Cortex of kidney (tissue), 1 donor: ENCODE measurements around the gene WDR72.
"Not testable (repeated sequence)": the region's sequence is repeated elsewhere in the genome, so short reads cannot be mapped to it uniquely, and the experiment has no call there.

Experiments
- DNase-seq: peaks from one replicate; lab custom pipeline; 2025; lab: John Stamatoyannopoulos, UW

Gene WDR72

GRCh38 chr15:53709821-53710220 lies 49.6 kb downstream of the WDR72 start:
- no peak for DNase-seq

DNA sequence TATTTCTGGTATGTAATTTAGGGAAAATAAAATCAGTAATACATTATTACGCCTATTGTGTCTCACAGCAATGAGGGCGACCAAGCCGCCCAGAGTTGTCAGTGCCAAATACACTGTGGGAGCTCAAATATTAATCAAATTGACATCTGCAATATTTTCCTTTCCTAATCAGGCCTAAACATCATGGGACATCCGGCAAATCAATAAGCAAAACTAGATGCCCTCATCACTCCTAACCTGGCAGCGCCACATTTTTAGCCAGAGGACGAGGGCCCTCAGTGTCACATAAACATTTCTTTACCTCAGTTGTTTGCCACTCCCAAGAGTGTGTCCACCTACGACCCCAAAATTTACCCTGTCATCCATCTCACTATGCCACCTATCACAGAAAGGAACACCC lies 64.1 kb downstream of the WDR72 start:
- no peak for DNase-seq

GRCh38 chr15:53694476-53694874 lies 65.0 kb downstream of the WDR72 start:
- DNase-seq = no peak

GRCh38 chr15:53693729-53694475 lies 65.6 kb downstream of the WDR72 start:
- DNase-seq = no peak

GRCh38 chr15:53684162-53684561 lies 75.3 kb downstream of the WDR72 start:
- DNase-seq = not testable (repeated sequence)

DNA sequence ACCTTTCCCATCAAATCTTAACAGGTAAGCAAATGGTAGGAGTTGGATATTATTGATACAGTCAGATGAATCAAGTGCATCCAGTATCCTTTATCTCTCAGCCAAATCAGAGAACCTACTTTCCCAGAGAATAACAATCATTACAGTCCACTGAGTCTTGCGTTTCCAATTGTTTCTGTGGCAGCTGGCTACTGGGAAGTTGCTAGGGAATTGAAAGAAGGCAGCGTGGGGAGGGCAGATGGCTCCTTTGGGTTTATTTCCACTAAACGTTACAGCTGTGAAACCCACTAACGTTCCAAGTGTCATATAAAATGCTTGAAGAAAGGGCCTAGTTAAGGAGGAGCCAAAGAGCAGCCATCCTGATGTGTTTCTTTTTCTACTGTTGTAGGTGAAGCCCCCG lies 78.4 kb downstream of the WDR72 start:
- DNase-seq = no peak

GRCh38 chr15:53675832-53676231 lies 83.6 kb downstream of the WDR72 start:
- DNase-seq = no peak

DNA sequence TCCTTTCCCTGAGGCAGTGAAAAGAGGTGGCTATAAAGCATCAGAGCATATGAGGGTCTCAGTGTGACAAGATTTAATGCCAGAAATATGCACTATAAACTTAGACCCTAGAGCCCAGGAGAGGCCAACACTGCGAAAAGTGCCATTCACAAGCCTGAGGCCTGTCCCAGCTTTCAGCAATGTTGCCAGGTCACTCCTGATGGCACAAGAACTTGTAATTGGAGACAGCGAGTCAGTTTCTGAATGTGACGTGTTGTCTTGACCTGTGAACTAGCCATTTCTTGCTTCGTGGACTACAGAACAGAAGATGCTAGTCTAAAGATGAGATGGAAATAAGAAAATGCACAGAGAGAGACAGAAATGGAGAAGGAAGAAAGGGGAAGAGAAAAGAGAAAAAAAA lies 87.9 kb downstream of the WDR72 start:
- no peak for DNase-seq

- DNase-seq = no peak
Measured at GRCh38 chr15:53670701-53671100, 88.8 kb downstream of the WDR72 start.

- no peak for DNase-seq
Measured at GRCh38 chr15:53665930-53666329, 93.5 kb downstream of the WDR72 start.

DNA sequence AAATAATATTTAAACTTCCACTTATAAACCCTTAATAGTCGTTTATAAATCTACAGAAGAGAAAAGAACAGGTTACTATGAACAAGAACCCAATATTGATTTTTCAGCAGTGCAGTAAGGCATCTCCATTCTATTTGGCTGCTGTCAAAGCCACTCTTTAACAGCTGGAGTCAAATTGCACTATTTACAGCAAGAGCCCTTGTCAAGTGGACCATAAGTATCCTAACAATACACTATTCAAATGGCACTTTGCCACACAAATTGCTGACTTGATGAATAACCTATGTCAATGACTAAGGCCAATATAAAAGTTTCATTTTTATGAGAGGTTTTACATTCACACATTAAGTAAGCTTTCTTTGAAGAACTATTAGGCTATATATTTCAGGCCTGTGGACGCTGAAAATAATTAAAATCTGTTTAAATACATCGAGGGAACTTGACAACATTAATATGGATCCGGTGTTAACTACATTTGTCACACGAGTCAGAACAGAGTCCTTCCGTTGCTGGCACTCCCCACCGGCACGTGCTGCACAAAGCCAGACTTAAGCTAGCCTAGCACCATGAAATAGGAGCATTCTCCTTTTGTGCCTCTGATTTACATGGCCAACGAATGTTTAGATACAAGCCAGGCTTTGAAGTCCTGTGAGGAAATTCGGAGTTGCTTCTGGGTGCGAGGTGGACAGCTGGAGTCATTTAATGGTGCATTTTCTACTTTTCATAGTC lies 100.5 kb downstream of the WDR72 start:
- no peak for DNase-seq

GRCh38 chr15:53658255-53658654 lies 101.2 kb downstream of the WDR72 start:
- no peak for DNase-seq

GRCh38 chr15:53648934-53649333 lies 110.5 kb downstream of the WDR72 start:
- DNase-seq = no peak

GRCh38 chr15:53644660-53645059 lies 114.8 kb downstream of the WDR72 start:
- no peak for DNase-seq

GRCh38 chr15:53634517-53635106 lies 124.9 kb downstream of the WDR72 start:
- no peak for DNase-seq

- no peak for DNase-seq
Measured at GRCh38 chr15:53627279-53627678, 132.2 kb downstream of the WDR72 start.

DNA sequence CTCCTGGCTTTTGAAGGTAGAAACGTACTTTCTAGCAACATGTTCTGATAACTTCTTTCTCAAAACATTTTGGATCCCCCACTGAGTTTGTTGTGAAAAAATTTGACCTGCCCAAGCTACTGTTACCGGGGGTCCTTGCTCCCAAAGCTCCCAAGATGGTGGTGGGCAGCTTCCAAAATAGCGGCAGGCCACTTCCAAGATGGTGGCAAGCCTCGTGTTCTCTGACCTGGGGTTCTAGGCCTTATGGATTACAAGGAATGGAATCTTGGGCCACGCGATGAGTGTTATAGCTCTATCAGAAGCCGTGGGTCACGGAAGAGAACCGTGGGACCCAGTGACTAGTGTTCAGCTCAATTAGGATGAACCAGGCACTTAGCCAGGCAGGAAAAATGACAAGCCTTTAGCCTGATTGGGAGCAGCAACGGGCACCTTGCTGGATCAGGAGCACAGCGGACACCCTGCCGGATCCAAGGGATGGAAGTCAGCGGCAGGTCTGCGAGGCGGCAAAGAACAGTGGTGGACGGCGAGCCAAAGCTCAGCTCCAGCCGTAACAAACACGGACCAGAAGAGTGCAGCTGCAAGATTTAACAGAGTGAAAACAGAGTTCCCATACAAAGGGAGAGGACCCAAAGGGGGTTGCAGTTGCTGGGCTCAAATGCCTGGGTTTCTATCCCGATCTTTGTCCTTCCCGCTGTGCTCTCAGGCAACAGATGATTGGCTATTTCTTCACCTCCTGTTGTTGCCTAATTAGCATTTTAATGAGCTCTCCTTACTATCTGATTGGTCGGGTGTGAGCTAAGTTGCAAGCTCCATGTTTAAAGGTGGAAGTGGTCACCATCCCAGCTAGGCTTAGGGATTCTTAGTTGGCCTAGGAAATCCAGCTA lies 133.3 kb downstream of the WDR72 start:
- no peak for DNase-seq

DNA sequence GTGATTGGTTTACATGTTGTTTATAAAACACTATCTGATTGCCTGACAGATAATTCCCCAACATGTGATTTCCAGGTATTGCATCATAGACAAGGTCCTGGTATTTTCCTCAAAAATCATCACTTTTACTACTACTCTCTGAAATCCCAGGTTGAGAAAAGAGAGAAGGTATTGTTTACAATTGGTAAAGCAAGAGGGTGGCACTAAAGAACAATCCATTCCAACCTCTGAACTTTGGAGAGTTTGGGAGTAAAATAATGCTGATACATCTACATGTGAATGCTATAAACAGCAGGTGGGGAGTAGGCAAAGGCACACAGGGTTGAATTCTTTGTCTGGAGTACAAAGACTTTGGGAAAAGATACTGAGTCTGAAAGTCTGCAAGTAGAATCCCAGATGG lies 134.2 kb downstream of the WDR72 start:
- DNase-seq = no peak

DNA sequence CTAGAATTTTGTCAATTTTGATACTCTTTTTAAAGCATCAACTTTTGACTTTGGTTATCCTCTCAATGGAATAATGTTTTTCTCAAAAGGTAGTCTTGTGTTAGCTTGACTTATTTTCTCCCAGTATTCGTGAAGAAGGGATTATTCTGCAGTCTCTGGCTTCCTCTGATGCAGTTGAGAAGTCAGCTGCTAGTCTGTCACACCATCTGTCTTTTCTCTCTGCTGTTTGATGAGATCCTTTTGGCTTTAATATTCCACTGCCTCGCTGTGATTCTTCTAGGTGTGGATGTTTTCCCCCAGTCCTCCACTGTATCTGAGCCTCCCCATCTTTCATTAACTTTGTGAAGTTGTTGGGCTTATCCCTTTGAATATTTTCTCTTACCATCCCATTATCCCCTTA lies 141.0 kb downstream of the WDR72 start:
- no peak for DNase-seq

DNA sequence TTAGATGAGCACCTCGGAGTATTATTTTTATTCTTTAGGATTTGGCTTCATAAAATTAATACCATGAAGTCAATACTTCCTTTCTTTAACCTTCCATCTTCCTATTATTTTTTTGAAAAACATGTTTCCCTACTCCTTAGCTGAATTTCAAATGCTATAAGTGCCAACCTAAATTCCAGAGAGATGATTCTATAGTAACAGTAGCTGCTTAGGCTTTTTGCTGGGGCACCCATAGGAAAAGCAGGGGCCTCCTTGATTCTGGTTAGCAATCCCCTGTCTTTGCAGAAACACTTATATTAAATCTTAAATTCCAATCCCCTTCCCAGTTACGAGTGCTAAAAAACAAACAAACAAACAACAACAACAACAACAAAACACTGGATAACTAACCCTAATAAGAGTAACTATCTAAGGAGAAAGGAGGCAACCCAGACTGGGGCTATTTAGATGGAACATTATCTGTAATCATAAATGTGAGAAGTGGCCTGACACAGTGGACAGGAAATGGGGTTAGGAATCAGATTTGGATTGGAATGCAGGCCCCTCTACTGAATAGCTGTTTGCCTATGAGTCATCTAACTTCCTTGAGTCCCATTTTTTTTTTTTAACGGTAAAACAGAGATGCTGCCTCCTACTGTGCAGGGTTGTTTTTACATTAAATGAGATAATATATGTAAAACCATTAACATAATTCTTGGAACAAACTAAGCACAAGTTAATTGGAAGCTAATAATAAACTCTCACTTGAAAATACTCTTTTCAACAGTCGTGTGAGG lies 148.1 kb downstream of the WDR72 start:
- DNase-seq = no peak

DNA sequence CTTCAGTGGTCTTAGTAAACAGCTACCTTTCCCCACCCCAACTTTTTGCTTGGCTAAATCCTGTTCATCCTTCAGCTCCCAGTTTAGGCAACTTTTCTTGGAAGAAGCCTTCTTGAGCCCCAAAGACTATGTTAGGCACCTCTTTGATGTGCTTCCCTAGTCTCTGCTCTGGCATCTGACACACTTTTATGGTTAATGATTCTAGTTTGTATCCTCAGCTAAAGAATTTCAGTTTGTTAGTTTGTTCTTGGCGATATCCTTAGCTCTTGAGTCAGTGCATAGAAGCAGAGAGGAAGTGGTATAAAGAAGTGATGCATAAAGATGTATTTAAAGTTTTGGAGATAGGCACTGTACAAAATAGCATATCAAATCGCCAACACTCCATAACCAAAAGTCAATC lies 168.4 kb downstream of the WDR72 start:
- no peak for DNase-seq
